ENCODE data around the gene PPA2.
"Not testable (repeated sequence)": the region's sequence is repeated elsewhere in the genome, so short reads cannot be mapped to it uniquely, and the experiment has no call there.

PPA2 gene

GRCh38 chr4:105460306-105460705, 13.6 kb downstream of the PPA2 start:
- no peak for DNase-seq (ENCODE audit: low read depth in 2 of 2)

GRCh38 chr4:105458541-105458940, 15.3 kb downstream of the PPA2 start:
- not testable (repeated sequence) for DNase-seq (ENCODE audit: low read depth in 2 of 2)

GRCh38 chr4:105458001-105458400, 15.9 kb downstream of the PPA2 start:
- no peak for DNase-seq (ENCODE audit: low read depth in 2 of 2)

GRCh38 chr4:105455998-105456397, 17.9 kb downstream of the PPA2 start:
- no peak for DNase-seq (ENCODE audit: low read depth in 2 of 2)

GRCh38 chr4:105455182-105455581, 18.7 kb downstream of the PPA2 start:
- no peak for DNase-seq (ENCODE audit: low read depth in 2 of 2)

- DNase-seq (ENCODE audit: low read depth in 2 of 2): no peak
Measured at GRCh38 chr4:105453550-105454205, 20.2 kb downstream of the PPA2 start.

- no peak for DNase-seq (ENCODE audit: low read depth in 2 of 2)
Measured at GRCh38 chr4:105451346-105451745, 22.5 kb downstream of the PPA2 start.

- DNase-seq (ENCODE audit: low read depth in 2 of 2): no peak
Measured at GRCh38 chr4:105440890-105441289, 33.0 kb downstream of the PPA2 start.

GRCh38 chr4:105437637-105438036, 36.2 kb downstream of the PPA2 start:
- DNase-seq (ENCODE audit: low read depth in 2 of 2): no peak

- DNase-seq (ENCODE audit: low read depth in 2 of 2): no peak
Measured at GRCh38 chr4:105436414-105436813, 37.4 kb downstream of the PPA2 start.

- DNase-seq (ENCODE audit: low read depth in 2 of 2): no peak
Measured at GRCh38 chr4:105434940-105435339, 38.9 kb downstream of the PPA2 start.

GRCh38 chr4:105433421-105433820, 40.4 kb downstream of the PPA2 start:
- DNase-seq (ENCODE audit: low read depth in 2 of 2): no peak

- DNase-seq (ENCODE audit: low read depth in 2 of 2): no peak
Measured at GRCh38 chr4:105432438-105432837, 41.4 kb downstream of the PPA2 start.

- no peak for DNase-seq (ENCODE audit: low read depth in 2 of 2)
Measured at GRCh38 chr4:105430811-105431210, 43.1 kb downstream of the PPA2 start.

GRCh38 chr4:105426187-105426897, 47.5 kb downstream of the PPA2 start:
- DNase-seq (ENCODE audit: low read depth in 2 of 2): no peak

GRCh38 chr4:105422207-105422920, 51.5 kb downstream of the PPA2 start:
- DNase-seq (ENCODE audit: low read depth in 2 of 2): no peak

- no peak for DNase-seq (ENCODE audit: low read depth in 2 of 2)
Measured at GRCh38 chr4:105417624-105418023, 56.2 kb downstream of the PPA2 start.

- no peak for DNase-seq (ENCODE audit: low read depth in 2 of 2)
Measured at GRCh38 chr4:105415281-105415744, 58.5 kb downstream of the PPA2 start.

GRCh38 chr4:105414316-105414715, 59.5 kb downstream of the PPA2 start:
- no peak for DNase-seq (ENCODE audit: low read depth in 2 of 2)

GRCh38 chr4:105409135-105409534, 64.7 kb downstream of the PPA2 start:
- not testable (repeated sequence) for DNase-seq (ENCODE audit: low read depth in 2 of 2)

- DNase-seq (ENCODE audit: low read depth in 2 of 2): no peak
Measured at GRCh38 chr4:105400901-105401677, 72.8 kb downstream of the PPA2 start.

Measured in stimulated activated CD4-positive, alpha-beta T cell treated with anti-CD3 and anti-CD28 coated beads, Interleukin-15, amount 100 ng/mL, for 48 hours (primary cell).